ENCODE data around the gene GUCY2F.

GUCY2F gene

DNA sequence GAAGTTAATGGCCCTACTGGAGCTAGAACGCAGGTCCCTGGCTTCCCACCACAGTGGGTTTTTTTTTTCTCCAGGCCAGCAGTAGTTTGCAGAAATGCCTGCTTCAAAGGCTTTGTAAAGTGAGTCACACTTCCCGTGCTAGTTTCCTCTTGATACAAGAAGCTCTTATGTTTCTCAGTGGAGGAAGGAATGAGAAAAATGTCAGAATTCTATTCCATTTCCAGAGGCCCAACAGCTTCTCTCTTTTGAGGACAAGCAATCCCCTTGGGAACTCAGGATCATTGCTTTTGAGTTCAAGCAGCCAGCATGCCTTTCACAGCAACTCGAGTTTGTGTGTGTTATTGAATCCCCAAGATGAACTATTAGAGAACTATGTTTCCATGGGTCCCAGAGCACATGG is 134.3 kb downstream of the GUCY2F start:
- Histone ChIP-seq H3K27me3 (ENCODE audit: low read depth) (no peaks in the 10 kb centered on the region), H3K36me3 (replicated peaks) (no peaks in the 10 kb centered on the region), H3K4me1 (no peaks in the 10 kb centered on the region), H3K9me3 (no peaks in the 10 kb centered on the region), H3K4me3 (no peak overlapping the region)
- in situ Hi-C loops (cut with MboI; ENCODE audit: low sequenced_read_pairs), result no loop called here
- DNase-seq (ENCODE audit: low spot score in 2 of 2), result no peak

DNA sequence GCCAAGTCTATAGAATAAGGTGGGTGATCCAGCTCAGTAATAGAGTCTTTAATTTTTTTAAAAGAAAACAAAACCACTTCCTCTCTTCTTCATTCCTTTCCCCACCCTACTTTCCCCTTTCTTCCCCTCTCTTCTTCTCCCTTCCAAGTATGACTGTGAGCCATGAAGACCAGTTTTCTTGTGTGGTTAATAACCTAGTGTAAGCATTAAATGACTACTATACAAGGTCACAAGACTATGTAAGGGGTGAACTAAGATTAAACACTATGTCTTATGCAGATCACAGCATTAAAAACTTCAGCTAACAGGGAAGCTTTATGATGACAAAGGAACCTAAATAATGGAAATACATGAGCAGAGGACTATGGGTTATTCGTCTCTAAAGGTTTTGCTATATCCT is 135.4 kb downstream of the GUCY2F start:
- H3K4me1 ChIP-seq, result no peaks in the 10 kb centered on the region
- no peaks in the 10 kb centered on the region for H3K27me3 ChIP-seq (ENCODE audit: low read depth)
- no peak overlapping the region for H3K4me3 ChIP-seq
- H3K36me3 ChIP-seq (replicated peaks), result no peaks in the 10 kb centered on the region
- no peaks in the 10 kb centered on the region for H3K9me3 ChIP-seq
- DNase-seq (ENCODE audit: low spot score in 2 of 2), result no peak
- in situ Hi-C loops (cut with MboI; ENCODE audit: low sequenced_read_pairs), result no loop called here

DNA sequence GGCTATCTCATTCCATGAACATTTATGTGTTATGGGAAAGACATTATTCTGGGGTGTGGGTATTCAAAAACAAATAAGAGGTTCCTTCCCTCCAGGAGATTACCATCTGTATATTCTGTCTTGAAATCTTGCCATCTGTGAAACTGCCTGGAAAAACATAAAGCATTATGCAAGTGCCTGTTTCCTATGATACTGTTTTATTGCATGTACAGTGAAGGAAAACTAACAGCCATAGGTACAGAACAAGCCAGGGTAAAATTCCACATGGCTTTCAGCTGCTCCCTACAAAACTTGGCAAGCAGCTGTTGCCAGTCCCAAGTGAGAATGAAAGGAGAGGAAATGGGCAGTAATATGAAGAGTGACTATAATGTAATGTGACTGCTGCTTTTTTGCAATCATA is 136.0 kb downstream of the GUCY2F start:
- DNase-seq (ENCODE audit: low spot score in 2 of 2), result no peak
- H3K36me3 ChIP-seq (replicated peaks), result no peaks in the 10 kb centered on the region
- H3K4me1 ChIP-seq, result no peaks in the 10 kb centered on the region
- in situ Hi-C loops (cut with MboI; ENCODE audit: low sequenced_read_pairs), result no loop called here
- H3K9me3 ChIP-seq, result no peaks in the 10 kb centered on the region
- H3K27me3 ChIP-seq (ENCODE audit: low read depth), result no peaks in the 10 kb centered on the region
- no peak overlapping the region for H3K4me3 ChIP-seq

DNA sequence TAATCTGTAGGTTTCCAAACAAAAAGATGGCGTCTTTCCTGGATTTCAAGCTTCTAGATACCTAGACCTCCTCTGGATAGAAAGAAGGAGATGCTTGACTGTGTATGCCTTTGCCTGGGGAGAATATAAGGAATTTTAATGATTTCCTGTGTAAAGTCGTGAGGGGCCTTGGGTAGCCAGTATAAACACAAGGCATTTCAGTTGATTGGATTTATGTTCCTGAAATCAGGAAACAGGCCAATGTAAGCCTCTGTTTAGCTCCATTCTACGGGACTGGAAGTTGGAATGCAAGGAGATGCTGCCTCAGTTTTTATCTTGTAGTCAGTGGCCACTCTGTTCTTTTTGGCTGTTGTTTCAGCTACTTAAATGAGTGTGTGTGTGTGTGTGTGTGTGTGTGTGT is 137.2 kb downstream of the GUCY2F start:
- no peaks in the 10 kb centered on the region for H3K36me3 ChIP-seq (replicated peaks)
- H3K9me3 ChIP-seq, result no peaks in the 10 kb centered on the region
- in situ Hi-C loops (cut with MboI; ENCODE audit: low sequenced_read_pairs), result no loop called here
- DNase-seq (ENCODE audit: low spot score in 2 of 2), result no peak
- H3K4me1 ChIP-seq, result no peaks in the 10 kb centered on the region
- H3K4me3 ChIP-seq, result no peak overlapping the region
- no peaks in the 10 kb centered on the region for H3K27me3 ChIP-seq (ENCODE audit: low read depth)

DNA sequence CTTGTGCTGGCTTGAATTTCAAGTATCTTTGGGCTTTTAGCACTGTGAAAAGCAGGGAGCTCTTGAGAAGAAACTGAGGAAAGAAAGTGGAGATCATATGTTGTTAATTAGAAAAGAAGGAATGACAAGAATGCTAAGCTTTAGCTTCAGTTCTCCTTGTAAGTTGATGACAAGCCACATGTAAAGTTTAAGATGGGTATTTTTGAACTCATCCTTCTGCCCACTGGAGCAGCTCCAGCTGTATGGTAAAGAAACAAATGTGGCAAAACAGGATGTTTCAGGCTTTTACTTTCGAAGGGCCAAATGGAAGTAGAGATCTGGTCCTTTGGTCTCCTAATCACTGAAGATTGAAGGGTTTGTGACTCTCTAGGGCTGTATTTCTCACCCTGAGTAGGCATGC is 137.8 kb downstream of the GUCY2F start:
- no peaks in the 10 kb centered on the region for H3K36me3 ChIP-seq (replicated peaks)
- in situ Hi-C loops (cut with MboI; ENCODE audit: low sequenced_read_pairs), result no loop called here
- no peaks in the 10 kb centered on the region for H3K27me3 ChIP-seq (ENCODE audit: low read depth)
- no peaks in the 10 kb centered on the region for H3K4me1 ChIP-seq
- DNase-seq (ENCODE audit: low spot score in 2 of 2), result no peak
- H3K4me3 ChIP-seq, result no peak overlapping the region
- H3K9me3 ChIP-seq, result no peaks in the 10 kb centered on the region

DNA sequence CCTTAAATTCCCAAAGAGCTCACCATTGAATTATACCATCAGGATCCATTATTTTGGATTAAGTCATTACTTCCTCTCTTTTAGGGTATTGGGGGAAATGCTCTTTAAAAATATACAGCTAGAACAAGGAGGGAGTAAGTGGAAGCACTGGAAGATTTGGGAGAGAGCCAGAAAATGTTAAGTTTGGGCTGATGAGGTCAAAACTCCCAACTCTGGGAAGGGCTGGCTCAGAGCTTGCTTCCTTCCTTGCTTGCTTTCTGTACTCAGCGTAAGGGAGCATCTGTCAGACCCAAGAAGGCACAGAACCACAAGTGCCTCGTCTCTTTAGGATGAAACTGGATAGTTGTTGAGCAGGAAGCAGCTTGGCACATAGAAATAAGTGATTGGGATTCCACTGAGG is 138.2 kb downstream of the GUCY2F start:
- no peaks in the 10 kb centered on the region for H3K4me1 ChIP-seq
- no peak for DNase-seq (ENCODE audit: low spot score in 2 of 2)

DNA sequence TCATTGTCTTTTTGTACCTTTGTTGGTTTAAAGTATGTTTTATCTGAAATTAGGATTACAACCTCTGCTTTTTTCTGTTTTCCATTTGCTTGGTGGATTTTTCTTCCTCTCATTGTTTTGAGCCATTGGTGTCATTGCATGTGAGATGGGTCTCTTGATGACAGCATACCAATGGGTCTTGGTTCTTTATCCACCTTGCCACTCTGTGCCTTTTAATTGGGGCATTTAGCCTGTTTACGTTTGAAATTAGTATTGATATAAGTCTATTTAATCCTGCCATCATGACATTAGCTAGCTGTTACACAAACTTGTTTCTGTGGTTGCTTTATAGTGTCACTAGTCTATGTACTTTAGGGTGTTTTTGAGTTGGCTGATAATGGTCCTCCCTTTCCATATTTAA is 145.7 kb downstream of the GUCY2F start:
- Histone ChIP-seq H3K27me3 (ENCODE audit: low read depth) (no peaks in the 10 kb centered on the region), H3K36me3 (replicated peaks) (no peaks in the 10 kb centered on the region), H3K4me3 (no peak overlapping the region), H3K9me3 (0 out of 2 replicates have a peak, but pooled peaks cover 4% of the 10 kb centered on the region), H3K4me1 (no peaks in the 10 kb centered on the region)
- in situ Hi-C loops (cut with MboI; ENCODE audit: low sequenced_read_pairs), result no loop called here
- DNase-seq (ENCODE audit: low spot score in 2 of 2), result no peak

More for the DNA sequence above, 138.2 kb downstream of the GUCY2F start:
- H3K36me3 ChIP-seq (replicated peaks), result no peaks in the 10 kb centered on the region
- in situ Hi-C loops (cut with MboI; ENCODE audit: low sequenced_read_pairs), result no loop called here
- no peaks in the 10 kb centered on the region for H3K27me3 ChIP-seq (ENCODE audit: low read depth)
- no peak overlapping the region for H3K4me3 ChIP-seq
- no peaks in the 10 kb centered on the region for H3K9me3 ChIP-seq

DNA sequence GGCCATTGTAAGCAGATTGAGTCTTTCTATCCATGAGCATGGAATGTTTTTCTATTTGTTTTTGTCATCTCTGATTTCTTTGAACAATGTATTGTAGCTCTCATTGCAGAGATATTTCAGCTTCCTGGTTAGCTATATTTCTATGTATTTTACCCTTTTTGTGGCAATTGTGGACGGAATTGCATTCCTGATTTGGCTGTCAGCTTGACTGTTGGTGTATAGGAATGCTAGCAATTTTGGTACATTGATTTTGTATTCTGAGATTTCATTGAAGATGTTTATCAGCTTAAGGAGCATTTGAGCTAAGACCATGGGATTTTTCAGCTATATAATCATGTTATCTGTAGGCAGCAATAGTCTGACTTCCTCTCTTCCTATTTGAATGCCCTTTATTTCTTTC is 154.6 kb downstream of the GUCY2F start:
- H3K4me3 ChIP-seq, result no peak overlapping the region
- H3K9me3 ChIP-seq, result no peaks in the 10 kb centered on the region
- in situ Hi-C loops (cut with MboI; ENCODE audit: low sequenced_read_pairs), result no loop called here
- H3K4me1 ChIP-seq, result no peaks in the 10 kb centered on the region
- H3K27me3 ChIP-seq (ENCODE audit: low read depth), result no peaks in the 10 kb centered on the region
- no peaks in the 10 kb centered on the region for H3K36me3 ChIP-seq (replicated peaks)
- no peak for DNase-seq (ENCODE audit: low spot score in 2 of 2)

Data from HAP-1 (cell line).